ENCODE measurements around the gene FOXP1.
"Not testable (repeated sequence)": the region's sequence is repeated elsewhere in the genome, so short reads cannot be mapped to it uniquely, and the experiment has no call there.

FOXP1 gene

GRCh38 chr3:71451812-71452211 lies 131.7 kb downstream of the FOXP1 start:
- no peak for DNase-seq (ENCODE audit: low spot score)

- no peak for DNase-seq (ENCODE audit: low spot score)
These were observed 132.5 kb downstream of the FOXP1 start for GRCh38 chr3:71451060-71451459.

GRCh38 chr3:71450162-71450561 lies 133.4 kb downstream of the FOXP1 start:
- no peak for DNase-seq (ENCODE audit: low spot score)

- no peak for DNase-seq (ENCODE audit: low spot score)
These were observed 135.7 kb downstream of the FOXP1 start for GRCh38 chr3:71447803-71448202.

- no peak for DNase-seq (ENCODE audit: low spot score)
These were observed 136.3 kb downstream of the FOXP1 start for GRCh38 chr3:71447197-71447596.

GRCh38 chr3:71446734-71447133 lies 136.8 kb downstream of the FOXP1 start:
- DNase-seq (ENCODE audit: low spot score) = no peak

- no peak for DNase-seq (ENCODE audit: low spot score)
These were observed 137.3 kb downstream of the FOXP1 start for GRCh38 chr3:71446260-71446659.

GRCh38 chr3:71444861-71445259 lies 138.7 kb downstream of the FOXP1 start:
- DNase-seq (ENCODE audit: low spot score) = no peak

- DNase-seq (ENCODE audit: low spot score) = no peak
These were observed 139.3 kb downstream of the FOXP1 start for GRCh38 chr3:71444028-71444860.

- DNase-seq (ENCODE audit: low spot score) = no peak
These were observed 140.2 kb downstream of the FOXP1 start for GRCh38 chr3:71443332-71443731.

- DNase-seq (ENCODE audit: low spot score) = no peak
These were observed 140.9 kb downstream of the FOXP1 start for GRCh38 chr3:71442652-71443042.

GRCh38 chr3:71441925-71442651 lies 141.4 kb downstream of the FOXP1 start:
- DNase-seq (ENCODE audit: low spot score) = no peak

- no peak for DNase-seq (ENCODE audit: low spot score)
These were observed 142.2 kb downstream of the FOXP1 start for GRCh38 chr3:71441217-71441924.

GRCh38 chr3:71438904-71439303 lies 144.6 kb downstream of the FOXP1 start:
- no peak for DNase-seq (ENCODE audit: low spot score)

- DNase-seq (ENCODE audit: low spot score) = no peak
These were observed 145.3 kb downstream of the FOXP1 start for GRCh38 chr3:71438071-71438685.

- DNase-seq (ENCODE audit: low spot score) = no peak
These were observed 147.2 kb downstream of the FOXP1 start for GRCh38 chr3:71436337-71436736.

GRCh38 chr3:71435836-71436235 lies 147.7 kb downstream of the FOXP1 start:
- not testable (repeated sequence) for DNase-seq (ENCODE audit: low spot score)

- DNase-seq (ENCODE audit: low spot score) = no peak
These were observed 149.9 kb downstream of the FOXP1 start for GRCh38 chr3:71433631-71434030.

- no peak for DNase-seq (ENCODE audit: low spot score)
These were observed 151.2 kb downstream of the FOXP1 start for GRCh38 chr3:71432044-71432975.

GRCh38 chr3:71430941-71431552 lies 152.5 kb downstream of the FOXP1 start:
- no peak for DNase-seq (ENCODE audit: low spot score)

- no peak for DNase-seq (ENCODE audit: low spot score)
These were observed 153.9 kb downstream of the FOXP1 start for GRCh38 chr3:71429597-71429988.
